Measurements from ENCODE around the gene ZDHHC5. TPM values are rescaled to one million over a fixed set of nuclear protein-coding genes. Genes with fewer than 3 reads are reported as not detected.
A peak's percentile ranks its signal among the peaks of the same experiment; 100 is the strongest.

ZDHHC5 gene
- total RNA-seq, 1 experiment from 2014 or later, result 51.6 TPM

GRCh38 chr11:57637626-57638004 lies 30.3 kb upstream of the ZDHHC5 start (continued):
- TF ChIP-seq IRF2 (CRISPR knock-in tag; IDR thresholded peaks at IDR 0.05; ENCODE audit: borderline replicate concordance, low read depth), result no peak
- TF ChIP-seq JUN (CRISPR knock-in tag; IDR thresholded peaks at IDR 0.05), result 0 out of 2 replicates have a peak, but pooled peaks have one; percentile 17
- 0 out of 2 replicates have a peak, but pooled peaks have one; percentile 17 for TF ChIP-seq TEAD4 (CRISPR knock-in tag; IDR thresholded peaks at IDR 0.05)
- 0 out of 2 replicates have a peak, but pooled peaks have one; percentile 13 for TF ChIP-seq TP53 (CRISPR knock-in tag; IDR thresholded peaks at IDR 0.05)
- TF ChIP-seq ZNF121 (CRISPR knock-in tag; IDR thresholded peaks at IDR 0.05), result peak; percentile 74

- POLR2A ChIA-PET, result interaction anchor here (0.7 to 6.6 kb wide), 13 partner anchors 9 to 327 kb away, joined by 3 to 115 read pairs (median 6); partner anchors contain the start of genes CTNND1, SERPING1, UBE2L6 and YPEL4
- DNase-seq (ENCODE audit: low spot score) (peak; percentile 94), ATAC-seq (peak; percentile 69)
- Mint-ChIP-seq H3K27ac (peak overlapping the region; percentile 99), H3K9me3 (no peaks in the 10 kb centered on the region), H3K27me3 (ENCODE audit: low read depth) (peaks cover 18% of the 10 kb centered on the region), H3K36me3 (peaks cover 32% of the 10 kb centered on the region), H3K4me1 (peaks cover 48% of the 10 kb centered on the region), H3K4me3 (peak overlapping the region; percentile 96)
- CTCF ChIA-PET, result interaction anchor here (1.2 to 7.6 kb wide), 6 partner anchors 40 to 178 kb away, joined by 4 to 363 read pairs (median 19); partner anchors contain the start of genes RTN4RL2 and UBE2L6
- peak; percentile 33; the same call in 1 of the 2 replicates for TF ChIP-seq NFE2L1 (CRISPR knock-in tag; IDR thresholded peaks at IDR 0.05)
- TF ChIP-seq USF1 (CRISPR knock-in tag; IDR thresholded peaks at IDR 0.05), result peak; percentile 39; the same call in 1 of the 2 replicates
- no peak for TF ChIP-seq ZNF532 (CRISPR knock-in tag; IDR thresholded peaks at IDR 0.05; ENCODE audit: borderline replicate concordance)
- TF ChIP-seq GABPB1 (CRISPR knock-in tag; IDR thresholded peaks at IDR 0.05), result no peak
- peak; percentile 91 for TF ChIP-seq MAX (CRISPR knock-in tag; IDR thresholded peaks at IDR 0.05)
- peak; percentile 89 for TF ChIP-seq TEAD4 (CRISPR knock-in tag; IDR thresholded peaks at IDR 0.05)
- no peak for TF ChIP-seq SMAD4 (CRISPR knock-in tag; IDR thresholded peaks at IDR 0.05)
- peak; percentile 81; the same call in 1 of the 2 replicates for TF ChIP-seq ZBTB43 (CRISPR knock-in tag; IDR thresholded peaks at IDR 0.05)
- peak; percentile 72 for TF ChIP-seq NFYB (CRISPR knock-in tag; conservative IDR thresholded peaks at IDR 0.05; ENCODE audit: low read depth)
- peak; percentile 51; the same call in 1 of the 2 replicates for TF ChIP-seq ZNF232 (CRISPR knock-in tag; IDR thresholded peaks at IDR 0.05)
- no peak for TF ChIP-seq ATF3 (CRISPR knock-in tag; conservative IDR thresholded peaks at IDR 0.05)
- peak; percentile 65; the same call in 1 of the 2 replicates for TF ChIP-seq ZNF416 (CRISPR knock-in tag; IDR thresholded peaks at IDR 0.05)
- TF ChIP-seq HMGA2 (CRISPR knock-in tag; IDR thresholded peaks at IDR 0.05), result no peak
- no peak for TF ChIP-seq NR2C2 (CRISPR knock-in tag; IDR thresholded peaks at IDR 0.05)
- no peak; the same call in 1 of the 2 replicates for TF ChIP-seq CREB1 (CRISPR knock-in tag; IDR thresholded peaks at IDR 0.05)
- 0 out of 2 replicates have a peak, but pooled peaks have one; percentile 10 for TF ChIP-seq SMAD3 (CRISPR knock-in tag; IDR thresholded peaks at IDR 0.05; ENCODE audit: borderline replicate concordance)
- peak; percentile 55; the same call in 1 of the 2 replicates for TF ChIP-seq JUN (CRISPR knock-in tag; IDR thresholded peaks at IDR 0.05)
- 0 out of 2 replicates have a peak, but pooled peaks have one; percentile 15 for TF ChIP-seq FOXJ3 (CRISPR knock-in tag; IDR thresholded peaks at IDR 0.05; ENCODE audit: borderline replicate concordance)
- TF ChIP-seq RORB (CRISPR knock-in tag; IDR thresholded peaks at IDR 0.05), result no peak
- TF ChIP-seq SP1 (CRISPR knock-in tag; conservative IDR thresholded peaks at IDR 0.05), result no peak; the same call in none of the 2 replicates
- peak; percentile 64; the same call in 1 of the 2 replicates for TF ChIP-seq ZNF281 (CRISPR knock-in tag; IDR thresholded peaks at IDR 0.05)
These were observed 29.7 kb upstream of the ZDHHC5 start for GRCh38 chr11:57638005-57638781.

Data from WTC11 (cell line).